ENCODE results near the gene PRND. TPM values are rescaled to one million over a fixed set of nuclear protein-coding genes. Genes with fewer than 3 reads are reported as not detected.

PRND gene
- total and polyA plus RNA-seq, 2 of the 13 experiments (the other 11 are each of a cell fraction or from before 2014, with no cell fraction given), result not detected

- POLR2A ChIA-PET, result no interaction called here
- H3K27ac ChIP-seq (ENCODE audit: extremely low read length, insufficient read depth, low read length), result no peak overlapping the region
Observed at GRCh38 chr20:4728120-4728760, 6.5 kb downstream of the PRND start.

GRCh38 chr20:4729265-4729664 is 7.6 kb downstream of the PRND start:
- TF ChIP-seq HOXA9 (CRISPR knock-in tag; IDR thresholded peaks at IDR 0.05; ENCODE audit: borderline replicate concordance) (no peak), CREB1 (IDR thresholded peaks at IDR 0.05) (peak; percentile 54; the same call in 1 of the 2 replicates), CREB1 (CRISPR knock-in tag; IDR thresholded peaks at IDR 0.05) (no peak)
- in situ Hi-C loops (cut with HindIII; ENCODE audit: extremely low pct_ligation_motif_present, low pct_unique_long_range_greater_than_20kb) (no loop called here), intact Hi-C loops (cut with micrococcal nuclease; ENCODE audit: unreplicated experiment) (no loop called here)
- DNase-seq (ENCODE audit: low spot score) (no peak), ATAC-seq (no peak; the same call in 2 of the 3 replicates), FAIRE-seq (no peak)
- no peak overlapping the region for H3K4me2 ChIP-seq (ENCODE audit: low read depth, low read length)
- ChIA-PET CTCF (ENCODE audit: low intra/inter-chr PET ratio, low total read pairs) (no interaction called here), POLR2A (no interaction called here)
- no peaks in the 10 kb centered on the region for H3K4me1 ChIP-seq (ENCODE audit: insufficient read depth, low read length)
- H2AFZ ChIP-seq (ENCODE audit: low read length), result no peak overlapping the region
- peaks cover 6 to 26% of the 10 kb centered on the region in 2 experiments; a peak in 2 of 5 replicates for H3K27me3 ChIP-seq (ENCODE audit: control insufficient read depth in 1 of 2, insufficient read depth in 2 of 2, low read length in 2 of 2)
- no peak overlapping the region for H3K4me3 ChIP-seq (replicated peaks in 1 of 3; ENCODE audit: insufficient read depth in 1 of 3, low read depth in 2 of 3, low read length in 3 of 3)
- 6% methylated on average over 5 of the region's 5 CpGs for WGBS (ENCODE audit: low lambda C conversion rate)
- no peak overlapping the region for H3K27ac ChIP-seq (ENCODE audit: extremely low read length, insufficient read depth, low read length)
- BruUV-seq (replicated peaks), result no TSS peak
- H3K9ac ChIP-seq (ENCODE audit: insufficient read depth, low read depth, low read length), result no peak overlapping the region
- H3K79me2 ChIP-seq (ENCODE audit: insufficient read depth, low read length), result no peaks in the 10 kb centered on the region
- no peaks in the 10 kb centered on the region for H4K20me1 ChIP-seq (ENCODE audit: insufficient read depth, low read length)
- no peaks in the 10 kb centered on the region for H3K9me3 ChIP-seq (ENCODE audit: low read length)
- H3K36me3 ChIP-seq (replicated peaks in 1 of 2; ENCODE audit: control insufficient read depth in 1 of 2, insufficient read depth in 2 of 2, low read length in 2 of 2), result no peaks in the 10 kb centered on the region

More at GRCh38 chr20:4728120-4728760, 6.5 kb downstream of the PRND start:
- H3K9ac ChIP-seq (ENCODE audit: insufficient read depth, low read depth, low read length), result no peak overlapping the region
- in situ Hi-C loops (cut with HindIII; ENCODE audit: extremely low pct_ligation_motif_present, low pct_unique_long_range_greater_than_20kb), result no loop called here
- no peaks in the 10 kb centered on the region for H3K79me2 ChIP-seq (ENCODE audit: insufficient read depth, low read length)
- TF ChIP-seq ZNF562 (CRISPR knock-in tag; IDR thresholded peaks at IDR 0.05; ENCODE audit: borderline replicate concordance), result no peak
- TF ChIP-seq RAD51 (IDR thresholded peaks at IDR 0.05; ENCODE audit: borderline replicate concordance), result 0 out of 2 replicates have a peak, but pooled peaks have one; percentile 4
- 0 out of 2 replicates have a peak, but pooled peaks have one; percentile 13 for TF ChIP-seq ATF7 (IDR thresholded peaks at IDR 0.05)
- no peak for TF ChIP-seq ATF7 (CRISPR knock-in tag; IDR thresholded peaks at IDR 0.05)
- no TSS peak for BruUV-seq (replicated peaks)
- H3K4me3 ChIP-seq (replicated peaks in 1 of 3; ENCODE audit: insufficient read depth in 1 of 3, low read depth in 2 of 3, low read length in 3 of 3), result no peak overlapping the region
- DNase-seq (ENCODE audit: low spot score), result no peak
- H2AFZ ChIP-seq (ENCODE audit: low read length), result no peak overlapping the region
- no peaks in the 10 kb centered on the region for H3K9me3 ChIP-seq (ENCODE audit: low read length)
- no peaks in the 10 kb centered on the region for H3K36me3 ChIP-seq (replicated peaks in 1 of 2; ENCODE audit: control insufficient read depth in 1 of 2, insufficient read depth in 2 of 2, low read length in 2 of 2)
- WGBS (ENCODE audit: low lambda C conversion rate), result 32% methylated on average over 8 of the region's 8 CpGs
- CTCF ChIA-PET (ENCODE audit: low intra/inter-chr PET ratio, low total read pairs), result no interaction called here
- intact Hi-C loops (cut with micrococcal nuclease; ENCODE audit: unreplicated experiment), result no loop called here
- no peaks in the 10 kb centered on the region for H3K4me1 ChIP-seq (ENCODE audit: insufficient read depth, low read length)
- no peaks in the 10 kb centered on the region for H4K20me1 ChIP-seq (ENCODE audit: insufficient read depth, low read length)
- H3K4me2 ChIP-seq (ENCODE audit: low read depth, low read length), result no peak overlapping the region
- peaks cover 6 to 30% of the 10 kb centered on the region in 2 experiments; a peak in 2 of 5 replicates for H3K27me3 ChIP-seq (ENCODE audit: control insufficient read depth in 1 of 2, insufficient read depth in 2 of 2, low read length in 2 of 2)
- FAIRE-seq, result no peak
- no peak for ATAC-seq

All from HepG2 (cell line).